HEK293T (cell line): ENCODE results near the gene LRRC10.

Experiments used
- HDGF ChIP-seq: fragments of 450-650 bp; IDR thresholded peaks from 2 replicates; pipeline ENCODE4 v1.6.1; 2017; ENCODE audit warnings: antibody characterized with exemption, borderline replicate concordance
- ZNF384 ChIP-seq: fragments of 450-650 bp; IDR thresholded peaks from 2 replicates; pipeline ENCODE4 v1.6.1; 2016

- TF ChIP-seq HDGF (no peak), ZNF384 (no peak)
These were observed 28.8 kb upstream of the LRRC10 start for GRCh38 chr12:69639400-69640016.
